IPS-NIHi11 (cell line): ENCODE data around the gene RHBDD1.

Experiments used
- DNase-seq: peaks from one replicate; pipeline ENCODE4 v3.0.0; 2012; ENCODE audit warnings: mixed read lengths, low spot score

RHBDD1 gene

GRCh38 chr2:226984750-226985582, 149.1 kb downstream of the RHBDD1 start:
- peak; percentile 33 for DNase-seq

DNA sequence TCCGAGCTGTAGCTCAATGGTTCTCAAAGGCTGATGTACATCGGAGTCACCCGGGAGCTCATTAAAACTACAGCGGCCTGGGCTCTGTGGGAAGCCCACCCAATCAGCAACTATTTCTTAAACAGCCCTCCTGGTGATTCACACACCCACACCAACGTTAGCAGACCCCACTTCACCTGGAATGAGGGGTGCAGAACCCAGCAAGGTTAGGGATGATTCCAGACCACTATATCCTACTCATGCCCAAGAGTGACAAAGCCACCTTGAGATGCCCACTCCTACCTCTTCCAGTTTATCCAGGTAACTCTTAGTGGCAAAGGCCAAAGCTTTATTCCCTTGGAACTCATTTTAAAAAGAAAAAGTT, 149.7 kb downstream of the RHBDD1 start:
- no peak for DNase-seq

- no peak for DNase-seq
Observed at GRCh38 chr2:226991663-226992062, 155.8 kb downstream of the RHBDD1 start.

GRCh38 chr2:226993171-226993570, 157.3 kb downstream of the RHBDD1 start:
- DNase-seq = no peak

DNA sequence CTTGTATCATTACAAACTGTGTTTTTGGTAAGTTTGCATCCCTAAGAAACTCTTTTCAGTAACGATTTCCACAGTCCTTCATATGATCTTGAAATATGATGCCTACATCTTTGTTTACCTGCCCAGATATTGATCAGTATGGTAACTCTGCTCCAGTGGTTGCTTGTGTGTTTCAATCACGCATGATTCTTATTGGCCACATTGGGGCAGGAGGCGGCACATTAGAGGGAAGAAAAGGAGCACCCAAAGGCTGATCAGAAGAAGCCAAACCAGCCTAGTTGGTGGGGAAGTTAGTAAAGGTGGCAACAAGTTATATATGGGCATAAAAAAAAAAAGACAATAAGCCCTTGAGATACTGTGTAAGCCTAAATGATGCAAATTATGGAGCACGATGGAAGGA, 158.9 kb downstream of the RHBDD1 start:
- no peak for DNase-seq

DNA sequence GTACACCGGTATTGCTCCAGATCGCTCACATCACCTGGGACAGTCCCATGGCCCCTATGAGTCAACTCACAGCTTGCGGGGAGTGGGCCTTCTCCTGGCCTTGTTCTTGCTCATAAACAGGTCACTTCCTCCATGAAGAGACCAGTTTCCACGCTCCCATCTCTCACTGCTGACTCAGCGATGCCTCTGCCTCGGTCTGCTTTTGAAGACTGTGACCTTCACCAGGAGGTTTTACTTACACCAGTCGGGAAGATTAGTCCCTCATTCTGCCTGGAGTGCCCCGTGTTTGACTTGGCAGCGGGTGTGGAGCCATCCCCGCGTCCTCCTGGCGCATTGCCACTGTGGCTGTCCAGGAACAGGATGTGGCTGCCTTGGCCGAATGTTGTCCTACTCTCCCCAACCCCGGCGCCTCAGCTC, 159.8 kb downstream of the RHBDD1 start:
- DNase-seq = no peak

DNA sequence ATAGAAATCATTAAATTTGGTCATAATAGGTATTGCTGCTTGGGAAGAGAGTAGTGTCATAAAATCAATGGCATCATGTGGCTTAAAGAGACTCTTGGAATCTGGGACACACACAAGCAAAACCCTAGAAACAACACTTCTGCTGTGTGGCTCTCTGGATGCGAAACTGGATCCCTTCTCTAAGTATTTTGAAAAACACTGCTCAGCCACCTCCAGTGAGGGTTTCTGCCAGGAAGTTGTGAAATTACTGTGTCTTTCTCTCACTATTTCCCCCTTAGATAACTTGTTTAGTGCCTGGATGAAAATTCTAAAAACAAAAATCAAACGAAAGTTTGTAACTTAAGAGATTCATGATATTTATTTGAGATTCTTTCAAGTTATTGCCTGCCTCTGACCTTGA, 163.8 kb downstream of the RHBDD1 start:
- DNase-seq = no peak

- no peak for DNase-seq
Observed at GRCh38 chr2:227000123-227000522, 164.3 kb downstream of the RHBDD1 start.

DNA sequence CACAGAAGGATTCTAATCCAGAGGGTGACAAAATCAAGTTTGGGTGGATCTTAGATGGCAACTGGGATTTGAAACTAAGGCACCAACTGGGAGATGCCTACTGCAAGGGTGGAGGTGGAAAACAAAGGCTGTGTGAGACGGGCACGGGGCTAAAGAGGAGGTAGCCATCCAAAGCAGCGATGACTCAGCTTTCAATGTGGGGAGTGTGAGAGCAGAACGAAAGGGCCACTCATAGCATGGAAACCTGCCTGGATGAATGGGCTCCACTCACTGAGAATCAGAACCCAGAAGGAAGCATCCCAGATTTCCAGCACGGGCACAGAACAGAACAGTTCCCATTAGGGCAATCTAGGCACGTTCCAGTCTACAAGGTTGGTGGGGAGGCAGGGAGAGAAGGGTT, 168.6 kb downstream of the RHBDD1 start:
- DNase-seq = no peak

- no peak for DNase-seq
Observed at GRCh38 chr2:227006189-227006897, 170.5 kb downstream of the RHBDD1 start.

DNA sequence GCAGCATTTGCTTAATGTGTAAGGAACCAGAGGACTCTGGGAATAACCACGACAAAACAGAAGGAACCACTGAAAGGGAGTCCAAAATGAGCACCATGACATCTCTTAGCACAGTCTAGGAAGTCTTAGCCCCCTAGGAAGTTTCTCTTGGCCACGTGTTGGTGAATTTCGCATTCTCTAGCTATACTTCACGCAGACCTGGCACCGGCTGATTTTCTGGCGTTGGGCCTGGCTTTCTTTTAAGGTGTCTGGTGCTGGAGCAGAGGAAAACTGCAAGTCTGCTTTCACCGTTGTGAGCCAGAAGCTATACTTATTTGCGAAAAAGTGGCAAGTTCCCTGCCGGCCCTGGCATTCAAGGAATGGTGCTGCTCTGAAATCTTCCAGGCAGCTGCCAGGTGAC, 171.3 kb downstream of the RHBDD1 start:
- DNase-seq = no peak

DNA sequence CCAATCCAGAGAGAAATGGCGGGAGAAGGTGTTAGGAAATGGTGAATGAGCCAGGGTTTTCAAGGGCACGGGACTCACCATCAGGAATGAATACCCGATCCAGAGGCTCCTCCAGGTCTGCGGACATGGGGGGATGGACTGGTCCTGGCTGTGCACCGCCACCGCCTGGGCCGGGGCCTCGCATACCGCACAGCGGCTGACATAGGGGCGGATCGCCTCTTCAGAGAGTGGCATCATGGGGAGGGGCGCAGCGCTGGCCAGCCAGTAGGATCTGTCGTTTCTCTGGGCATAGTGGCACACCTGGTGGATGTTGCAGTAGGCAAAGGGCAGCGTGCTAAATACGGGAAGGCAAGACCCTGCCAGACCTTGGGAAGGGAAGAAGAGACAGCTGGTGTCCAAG, 172.1 kb downstream of the RHBDD1 start:
- DNase-seq = no peak

GRCh38 chr2:227010433-227010832, 174.6 kb downstream of the RHBDD1 start:
- DNase-seq = no peak

DNA sequence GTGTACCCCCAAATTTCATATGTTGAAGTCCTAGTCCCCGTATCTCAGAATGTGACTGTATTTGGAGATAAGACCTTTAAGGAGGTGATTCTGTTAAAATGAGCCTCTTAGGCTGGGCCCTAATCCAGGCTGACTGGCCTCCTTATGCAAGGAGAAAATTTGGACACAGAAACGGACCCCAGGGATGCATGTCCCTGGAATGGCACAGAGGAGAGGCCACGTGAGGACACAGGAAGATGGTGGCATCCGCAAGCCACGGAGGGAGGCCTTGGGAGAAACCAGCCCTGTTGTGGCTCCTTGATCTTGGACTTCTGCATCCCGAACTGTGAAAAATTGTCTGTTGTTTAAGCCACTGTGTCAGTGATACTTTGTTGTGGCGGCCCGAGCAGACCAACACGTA, 177.5 kb downstream of the RHBDD1 start:
- no peak for DNase-seq

DNA sequence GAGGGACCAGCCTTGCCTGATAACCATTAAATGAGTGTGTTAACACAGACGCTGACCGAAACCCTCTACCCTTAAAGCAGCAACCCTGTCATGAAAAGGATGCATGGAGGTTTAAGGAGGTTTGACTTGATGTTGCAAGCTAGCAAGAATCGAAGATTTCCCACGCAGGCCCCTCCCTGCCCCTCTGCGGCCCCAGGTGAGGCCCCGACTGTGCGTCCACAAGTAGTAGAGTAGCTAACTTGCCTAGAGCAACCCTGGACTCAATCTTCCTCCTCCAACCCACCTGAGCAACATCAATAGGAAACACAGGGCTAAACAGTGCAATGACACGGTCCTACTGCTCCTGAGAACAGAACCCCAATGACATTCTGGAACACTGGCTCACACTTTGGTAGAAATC, 178.0 kb downstream of the RHBDD1 start:
- no peak for DNase-seq

GRCh38 chr2:227016894-227017293, 181.0 kb downstream of the RHBDD1 start:
- no peak for DNase-seq

- no peak for DNase-seq
Observed at GRCh38 chr2:227020416-227020815, 184.6 kb downstream of the RHBDD1 start.

- no peak for DNase-seq
Observed at GRCh38 chr2:227022608-227023007, 186.8 kb downstream of the RHBDD1 start.

DNA sequence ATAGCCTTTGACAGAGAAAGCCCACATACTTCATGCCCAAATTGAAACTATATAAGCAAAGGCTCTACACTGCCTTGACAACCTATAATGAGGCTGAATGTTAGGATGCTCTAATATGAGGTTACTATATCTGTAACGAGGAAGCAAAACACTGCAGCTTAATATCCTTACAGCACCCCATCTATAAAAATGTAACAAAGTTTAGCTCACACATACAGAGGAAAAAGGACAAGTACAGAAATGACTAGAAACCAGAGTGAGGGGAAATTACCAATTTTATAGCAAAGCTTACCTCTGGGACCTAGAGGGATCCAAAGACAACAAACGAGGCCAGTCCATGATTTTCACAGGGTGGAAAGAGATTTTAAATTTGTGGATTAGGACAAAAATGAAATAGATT, 189.7 kb downstream of the RHBDD1 start:
- DNase-seq = no peak

GRCh38 chr2:227029426-227030105, 193.7 kb downstream of the RHBDD1 start:
- DNase-seq = no peak

GRCh38 chr2:227030789-227031188, 194.9 kb downstream of the RHBDD1 start:
- no peak for DNase-seq

GRCh38 chr2:227031379-227031778, 195.5 kb downstream of the RHBDD1 start:
- DNase-seq = no peak
